Adipocyte (in vitro differentiated cells): ENCODE data around the gene SNX5.

Experiments
- DNase-seq: peaks from one replicate; pipeline ENCODE4 v3.0.0-alpha.2; 2015; ENCODE audit warnings: low read depth
- H3K27me3 ChIP-seq: replicated peaks from 2 replicates; pipeline ENCODE4 v1.7.0; 2013; ENCODE audit warnings: mild to moderate bottlenecking, low read length, moderate library complexity; ENCODE audit not compliant: control insufficient read depth, insufficient read depth
- H3K36me3 ChIP-seq: 2 replicates; pipeline ENCODE4 v1.7.0; 2013; ENCODE audit warnings: low read length, mild to moderate bottlenecking, moderate library complexity; ENCODE audit not compliant: control insufficient read depth, insufficient read depth, severe bottlenecking
- H3K4me1 ChIP-seq: 2 replicates; pipeline ENCODE4 v1.7.0; 2013; ENCODE audit warnings: mild to moderate bottlenecking, low read length, moderate library complexity; ENCODE audit not compliant: control insufficient read depth, insufficient read depth
- H3K4me3 ChIP-seq: 2 replicates; pipeline ENCODE4 v1.7.0; 2013; ENCODE audit warnings: mild to moderate bottlenecking, low read length, moderate library complexity
- H3K9ac ChIP-seq: 2 replicates; pipeline ENCODE4 v1.7.0; 2013; ENCODE audit warnings: mild to moderate bottlenecking, low read length, moderate library complexity
- H3K9me3 ChIP-seq: 2 replicates; pipeline ENCODE4 v1.7.0; 2013; ENCODE audit warnings: mild to moderate bottlenecking, low read length, moderate library complexity; ENCODE audit not compliant: control insufficient read depth

SNX5 gene

DNA sequence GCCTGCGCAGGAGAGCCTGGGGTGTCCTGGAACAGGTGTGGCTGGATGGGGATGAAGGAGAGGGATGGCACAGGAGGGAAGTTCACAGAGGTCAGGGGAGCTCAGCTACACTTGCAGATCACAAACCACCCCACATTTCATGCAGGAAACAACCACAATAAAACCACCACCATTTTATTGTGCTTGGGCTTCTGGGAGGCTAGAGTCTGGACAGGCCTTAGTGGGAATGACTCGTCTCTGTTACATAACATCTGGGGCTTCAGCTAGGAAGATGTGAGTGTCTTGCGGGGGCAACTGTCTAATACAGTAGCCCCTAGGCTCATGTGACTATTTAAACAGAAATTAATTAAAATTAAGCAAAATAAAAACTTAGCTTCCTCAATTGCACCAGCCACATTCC lies 33.4 kb downstream of the SNX5 start:
- no peak for DNase-seq
- Histone ChIP-seq H3K27me3 (no peaks in the 10 kb centered on the region), H3K4me3 (no peak overlapping the region), H3K4me1 (peaks cover 42% of the 10 kb centered on the region), H3K36me3 (peaks cover 1% of the 10 kb centered on the region), H3K9me3 (peaks cover 6% of the 10 kb centered on the region), H3K9ac (no peak overlapping the region)

GRCh38 chr20:17934141-17934862 lies 34.3 kb downstream of the SNX5 start:
- H3K36me3 ChIP-seq: no peaks in the 10 kb centered on the region
- DNase-seq: peak; percentile 71

GRCh38 chr20:17933711-17934110 lies 34.9 kb downstream of the SNX5 start:
- no peaks in the 10 kb centered on the region for H3K36me3 ChIP-seq
- no peak for DNase-seq
- H3K4me3 ChIP-seq: no peak overlapping the region
- H3K9me3 ChIP-seq: peaks cover 6% of the 10 kb centered on the region
- no peak overlapping the region for H3K9ac ChIP-seq
- peaks cover 44% of the 10 kb centered on the region for H3K4me1 ChIP-seq
- H3K27me3 ChIP-seq: no peaks in the 10 kb centered on the region

More at GRCh38 chr20:17934141-17934862, 34.3 kb downstream of the SNX5 start:
- Histone ChIP-seq H3K27me3 (no peaks in the 10 kb centered on the region), H3K9me3 (peaks cover 6% of the 10 kb centered on the region), H3K9ac (peak overlapping the region; percentile 20), H3K4me3 (no peak overlapping the region), H3K4me1 (peaks cover 42% of the 10 kb centered on the region)

GRCh38 chr20:17933121-17933520 lies 35.5 kb downstream of the SNX5 start:
- no peak overlapping the region for H3K4me3 ChIP-seq
- H3K27me3 ChIP-seq: no peaks in the 10 kb centered on the region
- peaks cover 6% of the 10 kb centered on the region for H3K9me3 ChIP-seq
- DNase-seq: no peak
- no peaks in the 10 kb centered on the region for H3K36me3 ChIP-seq
- H3K9ac ChIP-seq: no peak overlapping the region
- peaks cover 50% of the 10 kb centered on the region for H3K4me1 ChIP-seq

GRCh38 chr20:17932396-17932795 lies 36.2 kb downstream of the SNX5 start:
- no peak for DNase-seq
- Histone ChIP-seq H3K4me1 (peaks cover 53% of the 10 kb centered on the region), H3K9ac (no peak overlapping the region), H3K36me3 (no peaks in the 10 kb centered on the region), H3K27me3 (no peaks in the 10 kb centered on the region), H3K4me3 (no peak overlapping the region), H3K9me3 (peaks cover 6% of the 10 kb centered on the region)

- Histone ChIP-seq H3K4me1 (peaks cover 44% of the 10 kb centered on the region), H3K36me3 (no peaks in the 10 kb centered on the region), H3K4me3 (no peak overlapping the region), H3K9ac (no peak overlapping the region), H3K27me3 (no peaks in the 10 kb centered on the region), H3K9me3 (peaks cover 6% of the 10 kb centered on the region)
- no peak for DNase-seq
Measured at GRCh38 chr20:17931513-17931912, 37.1 kb downstream of the SNX5 start.

GRCh38 chr20:17928633-17929311 lies 39.8 kb downstream of the SNX5 start:
- no peaks in the 10 kb centered on the region for H3K36me3 ChIP-seq
- H3K9me3 ChIP-seq: peaks cover 6% of the 10 kb centered on the region
- peaks cover 33% of the 10 kb centered on the region for H3K4me1 ChIP-seq
- H3K9ac ChIP-seq: no peak overlapping the region
- H3K27me3 ChIP-seq: no peaks in the 10 kb centered on the region
- H3K4me3 ChIP-seq: no peak overlapping the region
- no peak for DNase-seq

DNA sequence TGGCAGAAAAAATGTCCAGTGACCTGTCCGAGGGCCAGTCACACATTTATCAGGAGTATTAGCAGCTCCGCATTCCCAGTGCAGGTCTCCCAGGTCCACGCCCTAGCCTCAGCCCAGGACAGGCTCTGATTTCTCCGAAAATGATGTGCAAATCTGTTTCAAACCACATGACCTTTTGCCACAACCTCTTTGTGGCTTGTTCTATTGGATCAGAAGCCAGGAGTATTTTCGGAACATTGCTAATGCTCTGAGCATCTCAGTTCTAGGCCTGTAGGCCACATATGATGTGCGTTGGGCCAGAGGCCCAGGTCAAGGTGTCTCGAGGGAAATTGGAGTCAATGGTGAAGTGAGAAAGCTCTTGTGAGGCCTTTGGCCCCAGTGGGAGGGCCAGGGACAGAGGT lies 40.4 kb downstream of the SNX5 start:
- H3K4me1 ChIP-seq: peaks cover 27% of the 10 kb centered on the region
- H3K9me3 ChIP-seq: peaks cover 6% of the 10 kb centered on the region
- no peaks in the 10 kb centered on the region for H3K27me3 ChIP-seq
- DNase-seq: no peak
- no peak overlapping the region for H3K9ac ChIP-seq
- no peaks in the 10 kb centered on the region for H3K36me3 ChIP-seq
- H3K4me3 ChIP-seq: no peak overlapping the region

DNA sequence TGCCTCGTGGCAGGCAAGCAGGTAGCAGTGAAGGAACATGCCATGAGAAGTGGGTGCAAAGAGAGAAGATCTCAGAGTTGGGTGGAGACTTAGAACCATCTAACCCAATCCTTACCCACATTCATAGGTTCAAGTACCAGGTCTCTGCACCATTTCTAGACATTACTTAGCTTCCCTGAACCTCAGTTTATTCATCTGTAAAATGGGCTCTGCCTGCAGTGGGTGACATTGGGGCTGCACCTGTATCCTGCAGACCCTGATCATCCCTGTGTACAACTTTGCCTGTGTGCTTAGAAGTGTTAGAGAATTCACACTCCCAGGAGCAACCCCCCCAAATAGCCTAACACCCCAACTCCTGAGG lies 42.7 kb downstream of the SNX5 start:
- H3K36me3 ChIP-seq: no peaks in the 10 kb centered on the region
- no peaks in the 10 kb centered on the region for H3K9me3 ChIP-seq
- no peaks in the 10 kb centered on the region for H3K27me3 ChIP-seq
- H3K4me3 ChIP-seq: no peak overlapping the region
- H3K4me1 ChIP-seq: peaks cover 26% of the 10 kb centered on the region
- no peak for DNase-seq
- H3K9ac ChIP-seq: no peak overlapping the region

DNA sequence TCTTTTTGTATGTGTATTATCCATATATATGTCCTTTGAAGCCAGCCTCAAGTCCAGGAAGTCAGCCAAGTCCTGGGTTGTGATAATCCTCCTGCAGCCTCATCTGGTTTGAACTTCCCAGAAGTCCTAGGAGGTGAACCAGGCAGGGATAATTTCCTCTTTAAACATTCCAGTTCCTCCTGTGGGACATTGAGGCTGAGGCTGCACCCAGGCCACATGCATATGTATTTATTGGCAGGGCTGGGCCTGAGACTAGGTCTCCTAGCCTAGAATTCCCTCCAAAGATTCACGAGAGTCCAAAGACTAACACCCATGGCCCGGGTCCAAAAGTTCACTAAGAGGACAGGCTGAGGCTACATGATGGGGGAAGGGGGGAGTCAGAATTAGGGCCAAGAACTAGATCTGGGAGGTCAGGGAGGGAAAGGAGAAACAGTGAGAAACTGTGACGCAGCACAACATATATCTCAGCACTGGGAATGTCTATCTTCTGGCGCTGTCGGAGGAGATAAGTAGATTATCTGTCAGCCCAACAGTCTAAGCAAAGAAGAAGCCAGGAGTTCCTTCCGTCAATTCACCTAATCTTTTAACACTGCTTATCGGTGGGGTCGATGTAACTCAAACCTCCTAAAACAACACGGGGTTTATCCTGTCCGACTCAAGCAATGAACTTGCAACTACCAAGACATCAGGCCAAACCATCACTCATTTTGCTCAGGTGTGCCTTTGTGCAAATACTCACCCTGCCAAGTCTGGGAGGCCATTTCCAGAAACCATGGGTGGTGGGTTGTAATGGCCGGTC lies 43.3 kb downstream of the SNX5 start:
- H3K36me3 ChIP-seq: no peaks in the 10 kb centered on the region
- peaks cover 26% of the 10 kb centered on the region for H3K4me1 ChIP-seq
- H3K9ac ChIP-seq: no peak overlapping the region
- no peak overlapping the region for H3K4me3 ChIP-seq
- no peaks in the 10 kb centered on the region for H3K9me3 ChIP-seq
- peak; percentile 28 for DNase-seq
- H3K27me3 ChIP-seq: no peaks in the 10 kb centered on the region

- Histone ChIP-seq H3K9me3 (no peaks in the 10 kb centered on the region), H3K27me3 (no peaks in the 10 kb centered on the region), H3K4me1 (peaks cover 8% of the 10 kb centered on the region), H3K36me3 (no peaks in the 10 kb centered on the region), H3K4me3 (no peak overlapping the region), H3K9ac (no peak overlapping the region)
- no peak for DNase-seq
Measured at GRCh38 chr20:17921774-17922173, 46.8 kb downstream of the SNX5 start.
